Measurements from ENCODE around the gene LEMD2.

DNA sequence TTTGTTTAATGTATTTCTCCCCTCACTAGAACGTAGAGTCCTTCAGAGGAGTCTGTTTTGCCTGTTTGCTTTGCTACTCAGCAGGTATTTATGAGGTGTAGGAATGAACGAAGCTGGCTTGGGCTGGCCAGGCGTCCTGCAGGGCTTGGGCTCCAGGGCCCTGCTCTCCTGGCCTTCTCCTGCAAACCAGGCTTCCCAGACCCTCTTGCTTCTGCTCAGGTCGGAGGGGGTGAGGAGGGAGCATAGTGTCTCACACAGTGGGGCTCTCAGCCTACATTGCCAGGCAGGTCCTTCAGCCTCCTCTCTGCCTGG, 39.5 kb upstream of the LEMD2 start:
- TF ChIP-seq POLR2A (IDR thresholded peaks at IDR 0.05; ENCODE audit: low read depth) (no peak), CTCF (IDR thresholded peaks at IDR 0.05) (no peak)

Data from esophagus muscularis mucosa (tissue), 3 donors.